HG02870 (cell line): ENCODE measurements around the gene CEACAM1.
"Not testable (repeated sequence)": the region's sequence is repeated elsewhere in the genome, so short reads cannot be mapped to it uniquely, and the experiment has no call there.

ENCODE experiments used
- ATAC-seq: cut with Tn5 transposase; IDR thresholded peaks from one replicate; pipeline ENCODE4 v1.9.1; 2021; ENCODE audit warnings: mild to moderate bottlenecking, moderate library complexity; ENCODE audit not compliant: unreplicated experiment

Gene CEACAM1

DNA sequence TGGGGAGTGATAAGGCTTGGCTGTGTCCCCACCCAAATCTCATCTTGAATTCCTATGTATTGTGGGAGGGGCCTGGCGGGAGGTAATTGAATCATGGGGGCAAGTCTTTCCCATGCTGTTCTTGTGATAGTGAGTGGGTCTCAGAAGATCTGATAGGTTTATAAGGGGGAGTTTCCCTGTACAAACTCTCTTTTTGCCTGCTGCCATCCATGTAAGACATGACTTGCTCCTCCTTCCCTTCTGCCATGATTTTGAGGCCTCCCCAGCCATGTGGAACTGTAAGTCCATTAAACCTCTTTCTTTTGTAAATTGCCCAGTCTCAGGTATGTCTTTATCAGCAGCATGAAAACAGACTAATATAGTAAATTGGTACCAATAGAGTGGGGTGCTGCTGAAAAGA lies 20.8 kb upstream of the CEACAM1 start:
- not testable (repeated sequence) for ATAC-seq

DNA sequence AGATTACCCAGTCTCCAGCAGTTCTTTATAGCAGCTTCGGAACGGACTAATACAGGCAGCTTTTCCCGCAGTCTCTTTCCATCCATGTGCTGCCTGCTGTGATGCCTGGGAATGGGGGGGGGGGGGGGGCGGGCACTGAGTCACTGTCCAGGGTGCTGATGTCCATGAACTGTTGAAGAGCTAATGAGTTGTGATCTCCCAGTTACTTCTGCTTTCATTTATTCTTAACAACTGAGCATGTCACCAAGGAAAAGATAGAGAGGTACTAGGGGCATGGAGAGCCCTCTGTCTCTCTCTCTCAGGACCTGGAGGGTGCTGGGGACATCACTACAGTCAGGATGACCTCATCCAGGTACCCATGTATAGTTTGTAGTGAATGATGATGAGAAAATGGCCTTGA lies 20.3 kb upstream of the CEACAM1 start:
- ATAC-seq, result no peak

DNA sequence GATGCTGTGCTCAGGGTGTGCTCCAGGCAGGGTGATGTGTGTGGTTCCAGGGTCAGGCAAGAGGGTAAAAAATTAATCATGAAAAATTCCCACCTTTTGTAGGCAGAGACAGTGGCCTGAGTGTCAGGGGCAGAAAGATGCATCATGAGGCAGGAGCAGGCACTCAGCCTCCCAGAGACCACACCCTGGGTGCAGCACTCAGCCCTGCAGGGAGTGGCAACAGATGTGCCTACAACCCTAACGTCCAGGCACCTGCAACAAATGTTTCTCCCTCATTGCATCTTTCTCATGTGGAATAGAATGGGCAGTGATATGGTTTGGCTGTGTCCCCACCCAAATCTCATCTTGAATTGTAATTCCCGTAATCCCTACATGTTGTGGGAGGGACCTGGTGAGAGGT lies 19.6 kb upstream of the CEACAM1 start:
- no peak for ATAC-seq

DNA sequence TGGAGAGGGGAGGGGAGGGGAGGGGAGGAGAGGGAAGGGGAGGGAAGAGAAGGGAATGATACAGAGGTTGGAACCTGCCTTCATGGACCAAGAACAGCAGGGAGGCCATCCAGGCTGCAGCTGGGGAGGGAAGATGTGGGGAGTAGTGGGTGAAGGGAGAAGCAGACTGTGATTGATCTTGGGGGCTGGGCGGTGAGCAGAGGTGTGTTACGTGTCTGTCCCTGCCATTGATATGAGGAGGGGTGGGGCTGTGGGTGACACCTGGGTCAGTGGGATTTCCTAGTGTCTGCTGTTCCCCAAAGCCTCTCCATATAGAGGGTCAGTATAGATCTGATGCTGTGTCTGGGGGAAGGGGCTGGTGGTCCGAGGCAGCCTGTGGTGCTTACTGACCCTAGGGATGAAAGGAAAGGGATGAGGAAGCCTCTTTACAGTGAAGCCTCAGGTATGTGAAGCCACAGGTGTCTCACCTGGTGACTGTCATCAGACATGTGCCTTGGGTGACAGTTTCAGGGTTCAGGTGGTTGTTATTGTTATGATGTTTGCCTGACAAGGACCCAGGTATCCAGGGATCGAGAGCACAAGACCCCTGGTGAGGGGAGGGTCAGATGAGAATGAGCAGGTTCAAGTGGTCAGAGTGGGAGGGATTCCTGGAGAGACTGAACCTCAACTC lies 18.7 kb upstream of the CEACAM1 start:
- ATAC-seq, result no peak

DNA sequence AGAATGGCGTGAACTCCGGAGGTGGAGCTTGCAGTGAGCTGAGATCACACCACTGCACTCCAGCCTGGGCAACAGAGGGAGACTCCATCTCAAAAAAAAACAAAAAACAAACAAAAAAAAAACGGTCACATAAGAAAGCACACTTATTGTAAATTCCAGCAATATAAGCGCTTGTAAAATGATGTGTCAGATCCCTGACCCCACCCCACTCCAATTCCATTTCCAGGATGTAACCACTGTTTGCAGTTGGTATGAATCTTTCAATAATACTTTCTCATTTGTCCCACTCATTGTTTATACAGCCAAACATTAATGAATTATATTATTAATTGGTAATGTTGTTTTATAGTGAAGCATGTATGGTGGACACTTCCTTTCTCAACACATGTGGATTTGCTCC lies 15.9 kb upstream of the CEACAM1 start:
- ATAC-seq, result no peak

DNA sequence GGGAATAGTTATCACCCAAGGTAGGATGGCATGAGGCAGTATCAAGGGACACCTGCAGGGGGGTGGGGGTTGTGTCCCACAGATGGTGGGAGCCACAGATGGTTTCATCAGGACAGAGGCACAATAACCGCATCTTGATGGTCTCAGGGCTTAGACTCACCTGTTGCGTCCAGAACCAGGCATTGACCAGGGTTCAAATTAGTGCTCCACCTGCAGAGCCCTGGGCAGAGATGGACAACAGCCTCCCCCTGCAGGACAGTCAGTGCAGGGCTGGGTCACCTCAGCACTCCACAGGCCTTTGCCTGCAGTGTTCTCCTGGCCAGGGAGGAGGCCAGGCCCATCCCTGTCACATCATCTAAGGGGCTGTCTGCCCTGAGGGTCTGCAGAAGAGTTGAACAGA lies 14.5 kb upstream of the CEACAM1 start:
- no peak for ATAC-seq

DNA sequence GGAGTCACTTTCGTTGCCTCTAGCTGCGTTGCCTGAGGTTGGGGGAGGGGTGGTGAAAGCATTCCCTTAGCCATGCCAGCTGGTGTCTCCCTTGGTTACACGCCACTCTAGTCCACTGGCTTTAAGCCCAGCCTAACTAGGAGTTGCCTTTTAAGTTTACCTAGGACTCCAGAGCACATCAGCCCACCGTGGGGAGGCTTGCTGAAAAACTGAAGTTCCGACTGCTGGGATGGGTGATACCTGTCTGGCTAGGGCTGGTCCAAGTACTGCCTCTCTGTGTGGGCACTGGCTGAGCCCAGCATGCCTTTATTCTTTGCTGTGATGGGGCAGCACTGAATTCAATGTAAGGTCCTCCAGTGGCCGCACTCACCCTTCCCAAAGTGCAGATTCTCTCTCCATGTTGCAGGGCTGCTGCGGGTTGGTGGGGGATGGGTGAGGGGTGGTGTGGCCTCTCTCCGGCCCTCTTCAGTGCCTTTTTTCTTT lies 11.8 kb upstream of the CEACAM1 start:
- ATAC-seq, result no peak

DNA sequence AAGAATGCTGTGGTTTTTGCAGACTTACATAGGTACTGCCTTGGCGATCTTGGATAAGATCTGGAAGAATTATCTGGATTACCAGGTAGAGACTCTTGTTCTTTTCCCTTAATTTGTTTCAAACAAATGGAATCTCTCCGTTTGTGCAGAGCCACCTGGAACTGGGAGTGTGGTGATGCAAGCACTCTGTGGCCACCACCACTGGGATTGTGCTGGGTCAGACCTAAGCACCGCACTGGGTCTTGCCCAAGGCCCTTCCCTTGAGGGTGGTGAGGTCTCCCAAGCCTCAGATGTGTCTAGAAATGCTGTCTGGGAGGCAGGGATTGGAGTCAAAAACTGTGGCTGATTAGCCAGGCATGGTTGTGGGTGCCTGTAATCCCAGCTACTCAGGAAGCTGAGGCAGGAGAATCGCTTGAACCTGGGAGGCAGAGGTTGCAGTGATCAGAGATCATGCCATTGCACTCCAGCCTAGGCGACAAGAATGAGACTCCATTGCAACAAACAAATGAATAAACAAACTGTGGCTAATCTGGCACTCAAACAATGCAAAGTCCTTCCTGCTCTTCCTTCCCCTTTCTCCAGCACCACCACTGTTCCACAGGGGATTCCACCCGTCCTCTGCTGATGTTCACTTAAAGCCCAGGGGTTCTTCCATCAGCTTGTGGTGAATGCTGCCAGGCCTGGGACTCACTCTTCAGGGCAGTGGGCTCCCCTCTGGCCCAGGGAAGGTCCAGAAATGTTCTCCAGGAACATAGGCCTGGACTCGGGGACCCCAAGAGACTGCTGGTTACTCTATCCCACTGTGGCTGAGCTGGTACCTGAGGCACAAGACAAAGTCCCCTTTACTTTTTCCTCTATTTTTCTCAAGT lies 10.8 kb upstream of the CEACAM1 start:
- ATAC-seq, result no peak

DNA sequence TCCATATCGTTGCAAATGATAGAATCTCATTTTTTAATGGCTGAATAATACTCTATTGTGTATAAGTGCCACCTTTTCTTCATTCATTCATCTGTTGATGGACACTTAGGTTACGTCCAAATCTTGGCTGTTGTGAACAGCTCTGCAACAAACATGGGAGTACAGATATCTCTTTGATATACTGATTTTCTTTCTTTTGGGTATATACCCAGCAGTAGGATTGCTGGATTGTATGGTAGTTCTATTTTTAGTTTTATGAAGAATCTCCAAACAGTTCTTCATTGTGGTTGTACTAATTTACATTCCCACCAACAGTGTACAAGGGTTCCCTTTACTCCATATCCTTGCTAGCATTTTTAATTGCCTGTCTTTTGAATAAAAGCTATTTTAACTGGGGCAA lies 7.0 kb upstream of the CEACAM1 start:
- ATAC-seq, result not testable (repeated sequence)

DNA sequence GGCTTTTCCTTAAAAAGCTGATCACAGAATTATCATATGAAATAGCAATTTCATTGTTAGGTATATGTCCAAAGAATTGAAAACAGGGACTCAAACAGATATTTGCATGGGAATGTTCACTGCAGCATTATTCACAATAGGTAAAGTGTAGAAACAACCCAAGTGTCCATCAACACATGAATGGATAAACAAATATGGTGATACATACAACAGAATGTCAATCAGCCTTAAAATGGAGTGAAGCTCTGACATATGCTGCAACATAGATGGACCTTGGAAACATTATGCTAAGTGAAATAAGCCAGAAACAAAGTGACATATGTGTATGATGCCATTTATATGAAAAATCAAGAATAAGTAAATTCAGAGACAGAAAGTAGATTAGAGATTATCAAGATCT lies 6.1 kb upstream of the CEACAM1 start:
- no peak for ATAC-seq

DNA sequence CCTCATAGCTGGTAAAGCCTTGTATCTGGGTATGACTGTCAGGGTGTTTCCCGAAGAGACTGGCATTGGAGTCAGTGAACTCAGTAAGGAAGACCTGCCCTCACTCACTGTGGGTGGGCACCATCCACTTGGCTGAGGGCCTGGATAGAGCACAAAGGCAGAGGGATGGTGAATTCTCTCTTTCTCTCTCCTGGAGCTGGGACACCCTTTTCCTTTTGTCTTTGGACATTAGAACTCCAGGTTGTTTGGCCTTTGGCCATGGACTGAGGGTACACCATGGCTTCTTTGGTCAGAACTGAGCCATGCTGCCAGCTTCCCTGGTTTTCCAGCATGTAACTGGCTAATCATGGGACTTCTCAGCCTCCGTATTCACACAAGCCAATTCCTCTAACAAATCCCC lies 4.6 kb upstream of the CEACAM1 start:
- ATAC-seq, result no peak

DNA sequence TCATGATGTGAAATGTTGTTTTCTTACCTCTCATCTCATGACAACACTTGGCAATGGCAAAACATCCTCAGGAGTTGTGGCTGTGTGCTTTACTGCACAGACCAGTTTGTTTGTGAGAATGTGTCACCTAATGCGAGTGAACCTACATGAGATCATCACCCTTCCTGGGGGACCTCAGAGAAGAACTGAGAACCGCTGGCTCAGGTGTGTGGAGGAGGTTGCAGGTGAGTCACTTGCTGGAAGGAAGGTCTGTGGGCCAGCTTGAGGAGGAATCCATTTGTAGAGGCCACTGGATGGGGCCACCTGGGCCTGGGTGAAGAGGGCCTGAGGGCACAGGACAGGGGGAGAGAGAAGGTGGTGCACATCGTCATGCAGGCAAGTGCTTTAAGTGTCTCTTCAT lies 3.0 kb upstream of the CEACAM1 start:
- no peak for ATAC-seq

DNA sequence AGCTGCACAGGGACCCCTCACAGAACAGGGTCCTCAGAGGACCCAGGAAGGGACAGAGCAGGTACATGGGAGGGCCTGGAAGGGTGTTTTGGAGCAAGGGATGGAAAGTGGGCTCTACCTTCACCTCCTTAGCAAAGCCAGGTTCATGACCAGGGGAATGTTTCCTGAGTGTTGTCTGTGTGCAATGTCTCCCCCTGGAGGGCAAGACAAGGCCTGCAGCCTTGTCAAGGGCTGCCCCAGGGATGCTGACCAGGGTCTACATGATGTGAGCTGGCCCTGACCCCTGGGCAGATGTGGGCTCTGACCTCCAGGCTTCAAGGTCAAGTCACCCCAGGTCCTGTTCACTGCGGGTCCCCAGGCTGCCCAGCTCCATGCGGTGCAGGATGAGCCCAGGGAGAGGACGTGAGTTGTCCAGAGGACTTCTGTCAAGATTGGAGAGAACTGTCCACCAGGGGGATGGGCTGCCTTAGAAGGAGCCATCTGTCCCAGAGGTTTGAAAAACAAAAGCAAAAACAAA lies 1.0 kb upstream of the CEACAM1 start:
- ATAC-seq, result no peak

DNA sequence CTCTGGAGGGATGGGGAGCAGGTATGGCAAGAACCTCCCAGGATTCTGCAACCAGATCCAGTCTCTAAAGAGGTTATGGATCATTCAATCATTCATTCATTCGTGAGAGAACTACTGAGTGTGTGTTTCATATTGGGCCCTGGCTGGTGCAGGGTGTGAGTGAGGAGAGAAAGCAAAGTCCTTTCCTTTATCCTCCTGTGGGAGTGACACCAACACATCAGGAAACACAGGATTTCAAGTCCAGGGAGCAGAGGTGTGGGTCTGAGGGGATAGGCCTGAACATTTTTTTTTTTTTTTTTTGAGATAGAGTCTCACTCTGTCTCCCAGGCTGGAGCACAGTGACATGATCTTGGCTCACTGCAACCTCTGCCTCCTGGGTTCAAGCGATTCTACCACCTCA lies 3.3 kb downstream of the CEACAM1 start:
- ATAC-seq, result no peak

DNA sequence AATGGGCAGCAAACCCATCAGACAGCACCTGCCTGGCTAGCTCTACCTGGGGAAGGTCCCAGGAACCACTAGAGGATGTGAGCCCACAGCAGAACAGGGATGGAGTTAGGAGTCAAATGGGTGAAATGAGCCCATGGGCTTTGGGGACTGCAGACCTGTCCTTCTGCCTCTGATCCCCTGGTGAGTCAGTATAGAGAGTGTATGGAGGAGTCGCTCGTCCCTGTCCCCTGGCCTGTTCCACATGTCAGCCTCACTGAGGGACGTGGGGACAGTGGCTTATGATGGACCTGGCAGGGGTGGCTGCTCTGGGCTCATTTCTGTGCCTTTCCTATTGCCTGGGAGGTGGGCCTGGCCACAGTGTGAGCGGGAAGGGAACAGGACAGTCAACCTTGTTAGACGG lies 4.0 kb downstream of the CEACAM1 start:
- no peak for ATAC-seq

DNA sequence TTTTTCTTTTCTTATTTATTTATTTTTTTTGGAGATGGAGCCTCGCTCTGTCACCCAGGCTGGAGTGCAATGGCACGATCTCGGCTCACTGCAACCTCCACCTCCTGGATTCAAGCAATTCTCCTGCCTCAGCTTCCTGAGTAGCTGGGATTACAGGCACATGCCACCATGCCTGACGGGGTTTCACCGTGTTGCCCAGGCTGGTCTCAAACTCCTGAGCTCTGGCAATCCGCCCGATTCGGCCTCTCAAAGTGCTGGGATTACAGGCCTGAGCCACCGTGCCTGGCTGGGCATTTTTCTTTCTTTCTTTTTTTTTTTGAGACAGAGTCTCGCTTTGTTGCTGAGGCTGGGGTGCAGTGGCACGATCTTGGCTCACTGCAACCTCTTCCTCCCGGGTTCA lies 6.0 kb downstream of the CEACAM1 start:
- ATAC-seq, result not testable (repeated sequence)

DNA sequence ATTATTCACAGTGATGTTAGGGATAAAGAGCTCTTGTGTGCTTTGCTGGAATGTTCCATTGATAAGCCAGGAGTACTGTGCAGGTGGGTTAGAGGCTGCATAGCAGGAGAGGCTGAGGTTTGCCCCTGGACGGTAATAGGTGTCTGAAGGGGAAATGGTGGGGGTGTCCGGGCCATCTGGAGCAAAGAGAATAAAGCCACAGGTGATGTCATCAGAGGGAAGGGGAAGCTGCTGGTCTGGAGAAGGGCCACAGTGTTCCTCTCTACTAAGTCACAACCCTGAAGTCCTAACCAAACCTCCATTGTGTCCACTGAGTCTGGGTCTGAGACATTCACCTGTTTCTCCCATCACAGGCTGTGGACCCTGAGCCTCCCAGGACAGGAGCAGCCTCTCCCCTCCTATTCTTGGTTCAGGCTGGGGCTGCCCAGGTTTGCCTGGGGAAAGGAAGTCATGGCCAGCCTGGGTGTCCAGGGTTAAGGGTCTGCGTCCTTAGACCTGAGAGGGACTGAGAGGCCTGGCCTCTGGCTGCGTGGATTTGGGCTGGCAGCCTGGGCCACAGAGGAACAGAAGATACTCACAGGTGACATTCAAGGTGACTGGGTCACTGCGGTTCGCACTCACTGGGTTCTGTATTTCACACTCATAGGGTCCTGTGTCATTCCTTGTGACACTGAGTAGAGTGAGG lies 6.8 kb downstream of the CEACAM1 start:
- no peak for ATAC-seq

DNA sequence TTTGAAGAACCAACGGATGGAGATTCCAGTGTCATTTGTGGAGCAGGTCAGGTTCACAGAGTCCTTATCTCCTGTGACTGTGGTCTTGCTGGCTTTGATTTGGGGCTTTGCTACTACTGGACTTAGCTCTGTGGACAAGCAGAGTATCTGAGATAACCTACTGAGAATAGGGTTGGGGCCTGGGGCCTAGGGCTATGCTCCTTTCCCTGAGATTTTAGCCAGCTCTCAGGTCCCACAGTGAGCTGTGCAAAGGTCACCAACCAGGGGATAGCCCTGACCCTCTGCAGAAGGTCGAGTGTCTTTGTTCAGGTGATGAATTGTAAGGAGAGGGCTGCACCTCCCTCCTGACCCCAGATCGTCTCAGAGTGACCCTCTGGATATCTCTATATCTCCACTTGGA lies 9.2 kb downstream of the CEACAM1 start:
- no peak for ATAC-seq

DNA sequence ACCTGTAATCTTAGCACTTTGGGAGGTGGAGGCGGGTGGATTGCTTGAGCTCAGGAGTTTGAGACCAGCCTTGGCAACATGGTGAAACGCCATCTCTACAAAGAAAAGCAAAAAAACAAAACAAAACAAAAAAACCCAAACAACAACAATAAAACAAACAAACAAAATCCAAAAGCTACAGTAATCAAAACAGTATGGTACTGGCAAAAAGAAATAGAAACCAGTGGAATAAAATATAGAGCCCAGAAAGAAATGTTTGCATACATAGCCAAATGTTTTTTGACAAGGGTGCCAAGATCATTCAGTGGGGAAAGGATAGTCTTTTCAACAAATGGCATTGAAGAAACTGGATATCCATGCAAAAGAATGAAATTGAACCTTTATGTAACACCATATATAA lies 11.5 kb downstream of the CEACAM1 start:
- no peak for ATAC-seq

DNA sequence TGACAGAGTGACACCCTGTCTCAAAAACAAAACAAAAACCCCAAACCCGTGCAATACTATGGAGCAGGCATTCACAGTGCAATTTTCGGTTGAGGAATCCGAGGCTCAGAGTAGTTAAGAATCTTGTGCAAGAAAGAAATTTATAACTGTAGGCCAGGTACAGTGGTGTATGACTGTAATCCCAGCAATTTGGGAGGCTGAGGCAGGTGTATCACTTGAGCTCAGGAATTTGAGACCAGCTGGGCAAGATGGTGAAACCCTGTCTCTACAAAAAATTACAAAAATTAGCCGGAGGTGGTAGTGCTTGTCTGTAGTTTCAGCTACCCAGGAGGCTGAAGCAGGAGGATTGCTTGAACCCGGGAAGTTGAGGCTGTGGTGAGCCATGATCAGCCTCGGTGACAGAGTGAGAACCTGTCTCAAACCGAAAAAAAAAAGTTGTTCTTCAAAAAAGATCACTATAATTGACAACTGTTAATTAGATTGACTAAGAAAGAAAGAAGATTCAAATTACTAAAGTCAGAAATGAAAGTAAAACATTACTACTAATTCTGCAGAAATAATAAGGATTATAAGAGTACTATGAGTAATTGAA lies 12.9 kb downstream of the CEACAM1 start:
- no peak for ATAC-seq

DNA sequence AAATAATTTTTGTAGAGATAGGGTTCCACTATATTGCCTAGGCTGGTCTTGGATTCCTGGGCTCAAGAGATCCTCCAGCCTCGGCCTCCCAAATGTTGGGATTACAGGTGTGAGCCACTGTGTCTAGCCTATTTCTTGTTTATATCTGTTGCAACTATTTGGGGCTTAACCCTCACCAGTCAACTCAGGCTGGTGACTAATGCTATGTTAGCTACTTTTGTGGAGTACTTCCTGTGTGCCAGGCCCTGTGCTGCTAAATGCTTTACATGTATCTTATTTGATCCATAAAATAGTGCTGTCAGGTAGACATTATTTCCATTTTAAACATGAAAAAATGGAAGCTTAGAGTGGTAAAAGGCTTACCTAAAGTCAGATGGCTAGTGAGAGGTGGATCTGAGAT lies 13.8 kb downstream of the CEACAM1 start:
- no peak for ATAC-seq
